Kidney tubule cell (primary cell): Measurements from ENCODE around the gene TRIM69.
"Not testable (repeated sequence)": the region's sequence is repeated elsewhere in the genome, so short reads cannot be mapped to it uniquely, and the experiment has no call there.

Experiments used
- DNase-seq: peaks from one replicate; pipeline ENCODE4 v3.0.0-alpha.2; 2018; ENCODE audit warnings: low spot score

The TRIM69 gene

DNA sequence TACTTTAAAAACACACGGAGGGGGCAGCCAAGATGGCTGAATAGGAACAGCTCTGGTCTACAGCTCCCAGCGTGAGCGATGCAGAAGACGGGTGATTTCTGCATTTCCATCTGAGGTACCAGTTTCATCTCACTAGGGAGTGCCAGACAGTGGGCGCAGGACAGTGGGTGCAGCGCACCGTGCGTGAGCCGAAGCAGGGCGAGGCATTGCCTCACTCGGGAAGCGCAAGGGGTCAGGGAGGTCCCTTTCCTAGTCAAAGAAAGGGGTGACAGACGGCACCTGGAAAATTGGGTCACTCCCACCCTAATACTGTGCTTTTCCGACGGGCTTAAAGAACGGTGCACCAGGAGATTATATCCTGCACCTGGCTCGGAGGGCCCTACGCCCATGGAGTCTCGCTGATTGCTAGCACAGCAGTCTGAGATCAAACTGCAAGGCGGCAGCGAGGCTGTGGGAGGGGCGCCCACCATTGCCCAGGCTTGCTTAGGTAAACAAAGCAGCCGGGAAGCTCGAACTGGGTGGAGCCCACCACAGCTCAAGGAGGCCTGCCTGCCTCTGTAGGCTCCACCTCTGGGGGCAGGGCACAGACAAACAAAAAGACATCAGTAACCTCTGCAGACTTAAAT lies 3.0 kb downstream of the TRIM69 start:
- not testable (repeated sequence) for DNase-seq

GRCh38 chr15:44743454-44743853 lies 7.1 kb downstream of the TRIM69 start:
- DNase-seq = not testable (repeated sequence)

DNA sequence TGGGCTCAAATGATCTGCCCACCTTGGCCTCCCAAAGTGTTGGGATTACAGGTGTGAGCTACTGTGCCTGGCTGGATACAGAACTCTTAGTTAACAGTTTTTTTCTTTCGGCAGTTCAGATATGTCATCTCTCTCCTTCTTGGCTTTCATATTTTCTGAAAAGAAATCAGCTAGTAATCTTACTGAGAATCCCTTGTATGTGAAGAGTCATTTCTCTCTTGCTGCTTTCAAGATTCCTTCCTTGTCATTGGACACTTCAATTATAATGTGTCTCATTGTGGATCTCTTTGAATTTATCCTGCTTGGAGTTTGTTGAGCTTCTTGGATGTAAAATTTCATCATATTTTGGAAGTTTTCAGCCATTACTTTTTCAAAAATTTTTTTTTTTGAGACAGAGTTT lies 17.0 kb downstream of the TRIM69 start:
- DNase-seq = no peak

- no peak for DNase-seq
These were observed 26.9 kb downstream of the TRIM69 start for GRCh38 chr15:44763187-44763586.

DNA sequence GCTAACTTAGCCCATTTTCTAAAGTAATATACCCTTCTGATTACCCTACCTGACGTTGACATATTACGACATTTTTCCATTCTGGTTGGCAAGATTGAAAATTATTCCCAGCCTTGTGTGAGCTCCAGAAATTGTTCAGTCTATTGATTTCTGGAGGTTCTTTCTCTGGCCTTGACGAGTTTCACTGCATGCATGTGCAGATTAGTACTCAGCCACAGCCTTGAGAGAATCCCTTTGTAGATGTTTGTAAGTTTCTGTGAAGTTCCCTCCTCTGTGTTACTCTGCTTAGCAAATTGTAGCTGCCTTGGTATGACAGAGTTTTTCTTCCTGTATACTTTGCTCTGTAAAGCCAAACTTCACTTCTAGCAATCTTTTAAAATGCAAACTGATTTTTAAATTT lies 27.5 kb downstream of the TRIM69 start:
- no peak for DNase-seq

- no peak for DNase-seq
These were observed 28.7 kb downstream of the TRIM69 start for GRCh38 chr15:44765036-44765435.

DNA sequence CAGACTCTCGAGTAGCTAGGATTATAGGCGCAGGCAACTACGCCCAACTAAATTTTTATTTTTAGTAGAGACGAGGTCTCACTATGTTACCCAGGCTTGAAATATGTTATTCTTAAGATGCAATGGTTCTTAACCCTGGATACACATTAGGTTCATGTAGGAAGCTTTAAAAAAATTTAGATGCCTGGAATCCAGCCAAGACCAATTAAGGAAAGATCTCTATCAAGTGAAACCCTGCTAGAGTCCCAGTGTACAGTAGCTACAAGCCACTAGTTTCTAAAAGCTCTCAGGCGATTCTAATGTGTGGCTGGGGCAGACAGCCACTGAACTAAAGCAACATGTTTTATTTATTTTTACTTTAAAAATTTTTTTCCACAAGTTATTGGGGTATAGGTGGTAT lies 33.2 kb downstream of the TRIM69 start:
- no peak for DNase-seq

DNA sequence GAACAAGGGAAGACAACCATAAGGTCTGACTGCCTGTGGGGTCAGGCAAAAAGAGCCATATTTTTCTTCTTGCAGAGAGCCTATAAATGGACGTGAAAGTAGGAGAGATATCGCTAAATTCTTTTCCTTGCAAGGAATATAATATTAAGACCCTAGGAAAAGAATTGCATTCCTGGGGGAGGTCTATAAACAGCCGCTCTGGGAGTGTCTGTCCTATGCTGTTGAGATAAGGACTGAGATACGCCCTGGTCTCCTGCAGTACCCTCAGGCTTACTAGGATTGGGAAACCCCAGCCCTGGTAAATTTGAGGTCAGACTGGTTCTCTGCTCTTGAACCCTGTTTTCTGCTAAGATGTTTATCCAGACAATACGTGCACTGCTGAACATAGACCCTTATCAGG lies 34.4 kb downstream of the TRIM69 start:
- DNase-seq = not testable (repeated sequence)

- no peak for DNase-seq
These were observed 39.6 kb downstream of the TRIM69 start for GRCh38 chr15:44775953-44776352.

DNA sequence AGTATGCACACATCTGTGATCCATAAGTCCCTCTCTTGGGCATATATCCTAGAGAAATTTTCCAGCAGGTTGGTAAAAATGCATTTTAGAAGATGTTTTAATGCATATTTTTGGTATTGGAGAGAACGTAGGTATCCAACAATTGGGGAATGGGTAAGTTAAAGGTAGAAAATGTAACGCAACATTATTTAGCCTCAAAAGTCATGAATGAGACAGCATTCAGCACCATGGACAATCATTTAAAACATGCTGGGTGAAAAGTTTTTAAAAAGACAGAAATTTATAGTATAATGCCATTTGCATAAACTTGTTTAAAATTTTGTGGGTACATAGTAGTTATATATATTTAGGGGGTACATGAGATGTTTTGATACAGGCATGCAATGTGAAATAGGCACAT lies 43.4 kb downstream of the TRIM69 start:
- no peak for DNase-seq

GRCh38 chr15:44780608-44781007 lies 44.3 kb downstream of the TRIM69 start:
- DNase-seq = no peak

GRCh38 chr15:44781128-44781810 lies 44.9 kb downstream of the TRIM69 start:
- DNase-seq = no peak

DNA sequence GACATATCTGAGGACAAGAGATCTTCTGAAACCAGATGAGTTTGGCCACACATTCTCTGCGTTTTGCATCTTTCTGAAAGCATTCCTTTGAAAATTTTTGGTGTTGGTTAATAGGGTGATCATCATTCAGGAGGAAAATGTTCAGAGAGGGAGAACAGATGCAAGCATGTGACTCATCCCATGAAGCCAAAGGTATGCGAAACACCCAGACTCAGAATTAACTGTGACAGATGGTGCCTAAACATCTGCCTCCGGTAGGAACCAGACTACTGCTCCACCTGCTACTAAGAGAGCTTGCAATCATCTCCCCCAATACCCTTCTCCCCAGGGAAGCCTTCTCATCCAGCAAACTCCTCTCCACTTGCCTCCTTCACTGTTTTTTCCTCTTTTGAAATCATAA lies 46.2 kb downstream of the TRIM69 start:
- peak; percentile 40 for DNase-seq

DNA sequence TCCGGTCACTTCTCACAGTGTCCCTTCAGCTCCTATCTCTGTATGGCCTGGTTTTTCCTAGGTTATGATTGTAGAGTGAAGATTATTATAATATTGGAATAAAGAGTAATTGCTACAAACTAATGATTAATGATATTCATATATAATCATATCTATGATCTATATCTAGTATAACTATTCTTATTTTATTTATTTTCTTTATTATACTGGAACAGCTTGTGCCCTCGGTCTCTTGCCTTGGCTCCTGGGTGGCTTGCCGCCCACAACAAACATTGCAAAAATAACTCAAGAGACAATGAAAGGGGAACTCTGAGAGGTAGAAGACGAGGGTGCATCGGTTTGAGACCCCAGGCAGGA lies 48.6 kb downstream of the TRIM69 start:
- DNase-seq = not testable (repeated sequence)

DNA sequence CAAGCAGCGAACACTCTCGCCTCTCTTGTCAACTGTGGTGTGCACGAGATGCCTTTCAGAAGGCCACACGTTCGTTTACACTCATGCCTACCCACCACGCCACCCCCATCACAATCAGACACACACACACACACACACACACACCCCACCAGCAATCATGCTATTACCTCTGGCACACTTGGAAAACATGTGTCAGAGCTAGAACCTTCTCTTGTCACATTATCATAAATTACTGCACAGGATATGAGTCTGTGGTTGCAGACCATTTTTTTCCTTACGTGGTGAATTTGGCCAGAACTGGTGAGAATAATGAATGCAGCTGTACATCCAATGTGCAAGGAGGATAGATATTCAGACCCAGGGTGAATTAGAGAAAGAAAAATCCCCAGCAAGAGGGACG lies 52.4 kb downstream of the TRIM69 start:
- no peak for DNase-seq

DNA sequence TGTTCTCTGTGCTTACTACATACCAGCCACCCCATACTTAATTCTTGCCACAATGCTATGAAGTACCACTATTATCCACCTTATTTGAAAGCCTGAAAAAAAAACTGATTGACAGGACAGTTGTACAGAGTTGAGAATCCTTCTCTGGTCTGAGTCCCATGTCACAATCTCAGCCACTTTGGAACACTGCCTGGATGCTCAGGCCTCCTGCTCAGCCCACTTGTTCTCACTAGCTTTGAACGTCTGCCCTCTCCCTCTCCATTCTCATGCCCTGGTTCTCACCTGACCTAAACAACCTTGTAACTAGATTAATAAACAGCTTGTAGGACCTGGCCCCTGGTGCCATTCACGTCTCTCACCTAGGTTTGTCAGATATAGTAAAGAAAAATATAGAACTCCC lies 53.9 kb downstream of the TRIM69 start:
- DNase-seq = no peak

DNA sequence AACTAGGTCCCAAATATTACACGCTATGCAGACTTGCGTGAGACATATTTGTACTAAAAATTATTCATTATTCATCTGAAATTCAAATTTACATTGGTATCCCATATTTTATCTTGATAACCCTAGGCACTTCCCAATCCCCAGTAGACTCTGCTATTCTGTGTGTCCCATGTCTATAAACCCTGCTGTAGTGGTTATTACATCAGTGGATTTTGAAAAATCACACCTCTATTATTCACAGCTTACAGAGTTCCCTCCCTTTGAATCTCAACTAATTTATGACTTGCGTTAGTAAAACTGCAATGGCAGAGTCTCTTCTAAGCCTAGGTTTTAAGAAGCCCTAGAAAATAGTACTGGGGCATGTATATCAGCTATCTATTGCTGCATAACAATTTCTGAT lies 54.3 kb downstream of the TRIM69 start:
- no peak for DNase-seq

DNA sequence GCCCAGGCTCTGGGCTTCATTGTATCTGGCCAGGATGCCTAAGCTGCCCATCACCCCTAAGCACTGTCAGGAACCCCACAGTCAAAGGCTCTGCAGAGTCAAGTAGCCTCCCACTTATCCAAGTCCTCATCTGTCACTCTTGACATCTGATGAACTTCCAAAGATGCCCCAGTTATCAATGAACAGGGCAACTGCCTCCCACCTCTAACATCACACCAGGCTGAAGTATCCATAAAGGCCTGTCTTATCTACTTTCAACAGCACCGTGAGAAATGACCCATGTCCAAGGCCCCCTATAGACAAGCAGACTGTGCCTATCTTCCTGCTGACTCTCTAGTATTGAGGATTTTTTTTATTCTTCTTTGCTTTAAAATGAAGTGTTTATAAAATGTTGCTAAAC lies 56.4 kb downstream of the TRIM69 start:
- no peak for DNase-seq

GRCh38 chr15:44794072-44794471 lies 57.7 kb downstream of the TRIM69 start:
- no peak for DNase-seq

DNA sequence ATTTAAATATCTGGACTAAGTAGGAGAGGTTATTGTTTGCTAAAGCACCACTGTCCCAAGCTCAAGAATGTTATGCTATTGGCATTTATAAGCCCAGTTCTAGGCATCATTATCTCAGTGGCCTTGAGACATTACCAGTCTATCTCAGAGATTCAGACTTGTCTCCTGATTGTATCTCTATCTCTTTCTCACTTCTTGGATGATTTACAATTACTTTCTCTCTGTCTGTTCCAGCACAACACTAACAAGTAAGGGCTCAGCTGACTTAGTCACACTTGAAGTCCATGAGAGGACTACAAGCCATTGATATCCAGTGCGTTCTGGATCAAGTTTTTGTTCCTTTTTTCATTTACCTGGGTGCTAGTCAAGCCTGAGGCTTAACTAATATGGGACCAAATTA lies 60.2 kb downstream of the TRIM69 start:
- no peak for DNase-seq

- no peak for DNase-seq
These were observed 62.5 kb downstream of the TRIM69 start for GRCh38 chr15:44798826-44799225.

- no peak for DNase-seq
These were observed 65.0 kb downstream of the TRIM69 start for GRCh38 chr15:44801364-44801763.

DNA sequence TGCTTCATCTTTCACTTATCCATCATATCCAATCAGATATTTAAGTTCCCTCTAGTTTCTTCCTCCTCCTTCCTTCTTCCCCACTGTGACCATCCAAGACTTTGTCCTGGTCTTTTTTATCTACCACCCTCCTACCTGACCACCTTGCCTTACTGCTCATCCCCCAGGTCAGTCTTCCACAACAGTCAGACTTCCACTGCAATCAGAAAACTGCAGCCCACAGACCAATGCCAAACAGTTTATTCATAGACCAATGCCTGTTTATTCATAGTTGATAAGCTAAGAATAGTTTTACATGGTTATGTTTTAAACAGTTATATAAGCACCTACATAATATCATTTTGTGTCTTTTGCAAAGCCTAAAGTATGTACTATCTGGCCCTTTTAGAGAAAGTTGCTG lies 65.5 kb downstream of the TRIM69 start:
- no peak for DNase-seq

DNA sequence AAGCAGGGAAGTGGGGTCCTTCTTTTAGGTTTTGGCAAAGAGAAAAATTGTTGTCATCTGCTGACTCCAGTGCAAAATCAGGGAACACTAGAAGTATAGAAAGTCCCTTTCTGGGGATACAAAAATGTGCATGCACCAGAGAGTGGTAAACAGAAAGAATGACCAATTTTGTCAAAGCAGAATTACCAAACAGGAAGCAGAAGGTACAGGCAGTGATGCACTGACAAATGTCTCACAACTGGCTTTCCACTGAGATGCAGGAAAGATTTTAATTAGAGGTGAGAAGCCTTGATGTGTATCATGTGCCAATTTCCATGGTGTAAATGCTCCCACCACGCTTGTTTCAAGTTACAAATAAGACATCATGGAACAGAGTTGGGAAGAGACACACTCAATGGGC lies 66.0 kb downstream of the TRIM69 start:
- no peak for DNase-seq
